DMS114 treated with DMSO at 0.1 percent for 48 hours (cell line): Measurements from ENCODE around the gene CNOT1.
"Not testable (repeated sequence)": the region's sequence is repeated elsewhere in the genome, so short reads cannot be mapped to it uniquely, and the experiment has no call there.

ENCODE experiments used
- DNase-seq: peaks from one replicate; lab custom pipeline; 2025; ENCODE audit not compliant: unreplicated experiment; lab: John Stamatoyannopoulos, UW

The CNOT1 gene

GRCh38 chr16:58629733-58630640 is at the start of gene CNOT1:
Gene CNOT1, minus strand, starts transcription at chr16:58629826. Its CDS starts 30,489 bp downstream, at chr16:58599337.
- peak; percentile 99 for DNase-seq

DNA sequence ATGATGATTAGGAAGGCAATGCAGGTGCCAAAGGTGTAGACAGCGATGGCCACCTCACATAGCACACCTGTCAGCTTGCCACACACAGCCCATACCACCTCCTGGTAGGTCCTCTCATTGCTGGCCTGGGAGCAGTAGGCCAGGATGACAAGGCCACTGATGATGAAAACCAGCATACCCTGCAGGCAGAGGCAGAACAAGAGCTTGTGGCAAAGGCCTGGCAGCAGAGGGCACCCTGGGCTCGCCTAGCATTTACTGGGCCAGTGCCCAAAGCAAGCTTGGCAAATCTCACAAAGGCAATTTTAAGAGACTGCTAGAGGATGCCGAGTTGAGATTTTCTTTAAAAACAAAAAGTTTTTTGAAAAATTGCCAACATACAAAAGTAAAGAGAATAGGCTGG is 49.1 kb upstream of the CNOT1 start:
- DNase-seq: no peak

- DNase-seq: no peak
These were observed 48.6 kb upstream of the CNOT1 start for GRCh38 chr16:58678269-58678668.

GRCh38 chr16:58670946-58671583 is 41.4 kb upstream of the CNOT1 start:
- DNase-seq: no peak

GRCh38 chr16:58670177-58670576 is 40.6 kb upstream of the CNOT1 start:
- no peak for DNase-seq

GRCh38 chr16:58665200-58665599 is 35.6 kb upstream of the CNOT1 start:
- DNase-seq: no peak

DNA sequence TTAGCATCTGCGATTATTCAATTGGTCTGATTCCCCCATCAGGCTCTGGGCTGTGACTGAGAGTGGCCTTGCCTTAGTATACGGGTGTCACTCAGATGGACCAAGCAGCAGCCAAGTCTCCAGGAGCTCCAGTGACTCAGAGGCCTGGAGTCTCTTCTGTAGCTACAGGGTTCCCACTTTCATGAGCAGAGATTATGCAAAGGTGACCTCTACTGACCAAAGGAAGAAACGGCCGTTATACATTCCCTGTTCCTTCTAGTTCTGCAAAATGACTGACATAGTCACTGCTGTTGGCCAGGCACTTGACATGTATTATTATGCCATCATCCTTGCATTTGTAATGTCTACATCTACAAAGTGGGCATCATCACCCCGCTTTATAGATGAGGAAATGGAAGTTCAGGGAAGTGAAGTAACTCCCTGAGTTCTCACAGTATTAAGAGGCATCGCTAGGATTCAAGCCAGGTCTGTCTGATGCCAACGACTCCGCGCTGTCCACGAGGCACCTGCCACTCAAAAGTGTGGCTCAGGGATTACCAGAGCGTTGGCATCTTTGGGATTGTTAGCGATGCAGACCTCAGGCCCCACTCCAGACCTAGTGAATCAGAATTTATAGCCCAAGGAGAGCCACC is 31.7 kb upstream of the CNOT1 start:
- peak; percentile 69 for DNase-seq

DNA sequence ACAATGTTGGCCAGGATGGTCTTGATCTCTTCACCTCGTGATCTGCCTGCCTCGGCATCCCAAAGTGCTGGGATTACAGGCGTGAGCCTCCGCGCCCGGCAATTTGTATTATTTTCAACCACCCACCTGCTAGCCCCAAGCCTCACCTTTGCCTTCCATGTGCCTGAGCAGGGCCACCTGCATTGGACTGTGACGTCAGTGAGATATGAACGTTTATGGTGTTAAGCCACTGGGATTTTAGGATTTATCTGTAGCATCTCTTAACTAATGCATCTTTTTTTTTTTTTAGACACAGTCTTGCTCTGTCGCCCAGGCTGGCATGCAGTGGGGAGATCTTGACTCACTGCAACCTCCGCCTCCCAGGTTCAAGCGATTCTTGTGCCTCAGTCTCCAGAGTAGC is 30.3 kb upstream of the CNOT1 start:
- not testable (repeated sequence) for DNase-seq

DNA sequence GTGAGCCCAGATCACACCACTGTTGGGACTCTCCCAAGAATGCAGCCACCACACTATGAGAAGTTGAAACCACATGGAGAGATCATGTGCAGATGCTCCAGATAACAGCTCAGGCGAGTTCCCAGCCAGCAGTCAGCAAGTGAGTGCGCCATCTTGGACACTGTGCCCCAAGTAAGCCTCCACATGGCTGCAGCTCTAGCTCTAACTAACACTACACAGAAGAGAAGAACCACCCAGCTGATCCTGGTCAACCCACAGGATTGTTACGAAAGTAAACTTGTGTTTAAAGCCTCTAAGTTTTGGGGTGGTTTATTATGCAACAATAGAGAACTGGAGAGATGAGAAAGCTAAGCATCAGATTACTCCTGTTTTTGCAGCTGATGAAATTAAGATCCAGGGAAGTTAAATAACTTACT is 29.2 kb upstream of the CNOT1 start:
- no peak for DNase-seq

GRCh38 chr16:58656899-58657298 is 27.3 kb upstream of the CNOT1 start:
- no peak for DNase-seq

DNA sequence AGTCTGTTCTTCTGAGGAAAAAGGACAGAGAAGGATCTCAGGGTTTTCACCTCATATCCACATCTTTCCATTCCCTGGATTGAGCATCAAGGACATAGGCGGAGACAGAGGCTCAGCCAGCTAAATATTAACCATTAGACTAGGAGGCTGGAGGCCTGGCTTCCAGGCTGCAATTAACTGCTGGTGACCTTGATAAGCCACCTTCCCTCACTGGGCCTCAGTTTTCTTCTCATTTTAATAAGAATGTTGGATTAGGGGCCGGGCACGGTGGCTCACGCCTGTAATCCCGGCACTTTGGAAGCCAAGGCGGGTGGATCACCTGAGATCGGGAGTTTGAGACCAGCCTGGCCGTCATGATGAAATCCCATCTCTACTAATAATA is 25.6 kb upstream of the CNOT1 start:
- DNase-seq: no peak

DNA sequence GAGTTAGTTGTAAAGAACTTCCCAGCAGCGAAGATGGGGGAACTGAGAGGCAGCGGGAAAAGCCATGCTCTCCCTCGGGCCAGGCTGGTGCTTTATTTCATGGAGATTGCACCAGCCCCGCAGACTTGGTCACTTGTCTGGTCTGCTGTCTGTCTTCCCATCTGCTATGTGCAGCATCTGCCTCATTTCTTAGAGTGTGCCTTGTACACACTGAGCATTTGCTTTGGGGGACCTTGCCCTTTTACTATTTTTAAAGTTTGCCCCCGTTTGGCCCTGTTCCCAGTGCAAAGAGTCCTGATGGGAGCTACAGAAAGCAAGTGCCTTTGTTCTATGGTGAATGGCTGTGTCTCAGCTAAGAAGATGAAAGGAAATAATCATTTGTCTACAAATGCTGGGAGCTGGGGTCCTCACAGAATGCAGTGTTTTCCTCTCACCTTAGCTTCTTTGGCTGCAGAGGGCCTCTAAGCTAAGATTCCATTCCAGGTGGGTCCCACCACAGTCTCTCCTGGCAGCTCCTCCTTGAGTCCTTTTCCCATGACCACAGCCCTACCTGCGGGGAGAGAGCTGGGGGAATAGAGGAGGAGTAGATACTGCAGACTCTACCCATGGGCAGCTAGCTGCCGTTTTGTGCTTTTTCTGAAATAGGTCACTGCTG is 25.1 kb upstream of the CNOT1 start:
- DNase-seq: no peak

GRCh38 chr16:58652741-58653140 is 23.1 kb upstream of the CNOT1 start:
- no peak for DNase-seq

DNA sequence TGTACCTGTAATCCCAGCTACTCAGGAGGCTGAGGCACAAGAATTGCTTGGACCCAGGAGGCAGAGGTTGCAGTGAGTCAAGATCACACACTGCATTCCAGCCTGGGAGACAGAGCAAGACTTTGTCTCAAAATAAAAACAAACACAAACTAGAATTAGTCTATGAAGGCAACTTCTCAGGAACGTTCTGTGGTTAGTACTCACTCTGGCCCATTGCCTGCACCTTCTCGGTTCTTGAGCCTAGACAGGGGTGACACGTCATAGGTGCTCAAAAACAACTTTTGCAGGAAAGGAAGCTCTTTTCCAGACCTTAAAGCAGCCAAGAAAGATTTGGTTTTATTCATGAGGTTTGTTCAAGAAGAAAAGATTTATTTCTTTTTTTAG is 22.3 kb upstream of the CNOT1 start:
- DNase-seq: no peak

- DNase-seq: no peak
These were observed 20.1 kb upstream of the CNOT1 start for GRCh38 chr16:58649707-58650106.

DNA sequence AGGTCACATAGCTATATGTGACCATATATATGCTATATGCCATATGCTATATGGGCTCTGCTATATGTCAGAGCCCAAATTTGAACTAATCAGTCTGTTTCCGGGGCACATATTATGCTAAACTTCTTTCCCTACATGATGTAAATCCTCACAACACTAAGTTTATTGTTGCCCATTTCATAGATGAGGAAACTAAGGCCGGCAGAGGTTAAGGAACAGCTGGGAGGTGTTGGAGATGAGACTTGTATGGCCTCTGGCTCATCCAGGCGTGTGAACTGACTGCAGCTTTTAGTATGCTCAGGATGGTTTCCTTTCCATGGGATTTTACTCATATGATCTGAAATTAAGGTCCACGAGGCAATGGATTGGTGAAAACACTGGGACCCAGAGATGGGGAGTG is 17.5 kb upstream of the CNOT1 start:
- DNase-seq: no peak

DNA sequence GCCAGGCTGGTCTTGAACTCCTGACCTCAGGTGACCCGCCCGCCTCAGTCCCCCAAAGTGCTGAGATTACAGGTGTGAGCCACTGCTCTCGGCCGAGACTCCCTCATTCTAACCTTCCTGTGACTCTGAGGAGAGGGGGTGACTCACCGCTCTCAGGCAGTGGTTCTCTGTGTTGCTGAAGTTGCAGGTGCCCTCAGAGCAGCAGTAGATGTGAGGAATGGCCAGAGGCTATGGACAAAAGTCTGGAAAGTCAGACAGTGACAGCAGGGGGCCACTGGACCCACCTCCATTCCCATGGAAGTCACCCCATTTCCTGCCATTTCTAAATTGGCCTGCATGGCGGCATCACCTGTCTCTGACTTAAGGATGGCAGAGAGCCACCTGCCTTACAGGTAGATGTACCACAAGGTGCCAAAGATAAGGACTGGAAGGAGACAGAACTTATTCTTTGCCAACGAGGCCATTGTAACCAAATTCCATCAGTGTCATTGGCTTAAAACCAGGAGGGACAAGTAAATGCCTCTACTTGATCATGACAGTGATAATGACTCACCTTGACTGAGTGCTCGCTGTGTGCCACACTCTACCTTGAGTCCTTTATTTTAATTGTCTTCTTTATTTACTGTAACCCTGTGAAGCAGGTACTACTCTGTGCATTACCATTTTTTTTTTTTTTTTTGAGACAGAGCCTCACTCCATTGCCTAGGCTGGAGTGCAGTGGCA is 15.3 kb upstream of the CNOT1 start:
- no peak for DNase-seq

- no peak for DNase-seq
These were observed 14.5 kb upstream of the CNOT1 start for GRCh38 chr16:58644108-58644507.

- no peak for DNase-seq
These were observed 11.3 kb upstream of the CNOT1 start for GRCh38 chr16:58640949-58641348.

GRCh38 chr16:58639836-58640235 is 10.2 kb upstream of the CNOT1 start:
- DNase-seq: no peak

DNA sequence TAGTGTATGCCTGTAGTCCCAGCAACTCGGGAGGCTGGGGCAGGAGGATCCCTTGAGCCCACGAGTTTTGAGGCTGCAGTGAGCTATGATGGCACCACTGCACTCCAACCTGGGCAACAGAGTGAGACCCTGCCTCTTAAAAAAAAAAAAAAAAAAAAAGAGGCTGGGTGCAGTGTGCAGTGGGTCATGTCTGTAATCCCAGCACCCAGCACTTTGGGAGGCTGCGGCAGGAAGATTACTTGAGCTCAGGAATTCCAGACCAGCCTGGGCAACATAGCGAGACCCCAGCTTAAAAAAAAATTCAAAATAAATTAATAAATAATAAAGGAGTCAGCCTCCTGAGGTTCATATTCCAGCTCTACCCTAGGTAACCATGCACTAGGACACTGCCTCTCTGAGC is 9.6 kb upstream of the CNOT1 start:
- DNase-seq: no peak
